Measurements from ENCODE around the gene CD70.

GRCh38 chr19:6587093-6587820 is 3.7 kb downstream of the CD70 start:
- TF ChIP-seq CTCF (conservative IDR thresholded peaks at IDR 0.05) = no peak
- TF ChIP-seq ZFX (IDR thresholded peaks at IDR 0.05) = no peak
